Measurements from ENCODE around the gene OR8A1.

OR8A1 gene

GRCh38 chr11:124595302-124595701, 25.5 kb downstream of the OR8A1 start:
- TF ChIP-seq, protein P1, sequence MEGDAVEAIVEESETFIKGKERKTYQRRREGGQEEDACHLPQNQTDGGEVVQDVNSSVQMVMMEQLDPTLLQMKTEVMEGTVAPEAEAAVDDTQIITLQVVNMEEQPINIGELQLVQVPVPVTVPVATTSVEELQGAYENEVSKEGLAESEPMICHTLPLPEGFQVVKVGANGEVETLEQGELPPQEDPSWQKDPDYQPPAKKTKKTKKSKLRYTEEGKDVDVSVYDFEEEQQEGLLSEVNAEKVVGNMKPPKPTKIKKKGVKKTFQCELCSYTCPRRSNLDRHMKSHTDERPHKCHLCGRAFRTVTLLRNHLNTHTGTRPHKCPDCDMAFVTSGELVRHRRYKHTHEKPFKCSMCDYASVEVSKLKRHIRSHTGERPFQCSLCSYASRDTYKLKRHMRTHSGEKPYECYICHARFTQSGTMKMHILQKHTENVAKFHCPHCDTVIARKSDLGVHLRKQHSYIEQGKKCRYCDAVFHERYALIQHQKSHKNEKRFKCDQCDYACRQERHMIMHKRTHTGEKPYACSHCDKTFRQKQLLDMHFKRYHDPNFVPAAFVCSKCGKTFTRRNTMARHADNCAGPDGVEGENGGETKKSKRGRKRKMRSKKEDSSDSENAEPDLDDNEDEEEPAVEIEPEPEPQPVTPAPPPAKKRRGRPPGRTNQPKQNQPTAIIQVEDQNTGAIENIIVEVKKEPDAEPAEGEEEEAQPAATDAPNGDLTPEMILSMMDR (IDR thresholded peaks at IDR 0.05) = no peak

DNA sequence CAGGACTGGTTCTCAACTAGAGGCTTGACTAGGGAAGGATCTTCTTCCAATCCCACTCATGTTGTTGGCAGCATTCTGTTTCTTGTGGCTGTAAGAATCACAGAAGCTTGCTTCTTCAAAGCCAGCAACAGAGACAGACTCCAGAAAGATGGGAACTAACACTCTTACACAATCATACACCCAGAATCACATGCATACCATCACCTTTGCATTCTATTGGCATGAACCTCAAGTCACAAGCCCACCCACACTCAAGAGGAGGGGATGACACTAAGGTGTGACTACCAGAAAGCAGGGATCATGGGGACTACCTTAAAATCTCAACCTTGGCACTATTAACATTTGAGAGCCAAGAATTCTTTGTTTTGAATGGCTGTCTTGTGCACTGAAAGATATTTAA, 27.8 kb downstream of the OR8A1 start:
- TF ChIP-seq, protein P1 (IDR thresholded peaks at IDR 0.05) = no peak

DNA sequence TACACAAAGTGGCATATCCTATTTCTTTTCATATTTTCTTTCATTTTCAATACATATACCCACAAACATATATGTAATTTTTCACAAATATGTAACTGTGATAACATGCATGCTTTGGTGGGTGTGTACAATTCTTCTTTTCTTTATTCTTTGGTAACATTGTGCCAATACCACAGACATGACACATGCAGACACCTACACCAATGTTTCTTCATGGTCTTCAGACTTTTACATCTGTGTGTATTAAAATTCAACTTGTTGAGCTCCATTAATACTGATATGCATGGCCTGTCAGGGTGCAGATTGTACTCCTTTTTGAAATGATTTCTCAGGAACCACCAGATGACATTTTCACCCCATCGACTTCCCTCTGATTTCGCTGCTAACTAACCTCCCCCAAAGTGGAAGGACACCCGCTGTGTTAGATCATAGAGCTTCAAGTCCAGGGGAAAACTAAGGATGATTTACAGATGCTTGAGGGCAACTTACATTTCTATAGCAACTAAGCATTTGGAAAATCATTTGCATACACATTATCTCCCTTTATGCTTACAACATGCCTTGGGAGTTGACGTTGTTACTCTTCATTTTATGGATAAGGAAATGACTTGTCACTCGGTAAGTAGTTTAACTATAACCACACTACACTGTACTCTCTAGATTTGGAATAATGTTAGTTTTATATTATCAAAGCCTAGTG, 31.0 kb downstream of the OR8A1 start:
- TF ChIP-seq, protein P1 (IDR thresholded peaks at IDR 0.05) = no peak

- TF ChIP-seq, protein P1 (IDR thresholded peaks at IDR 0.05) = no peak
Observed at GRCh38 chr11:124602193-124602592, 32.4 kb downstream of the OR8A1 start.

GRCh38 chr11:124605719-124606118, 35.9 kb downstream of the OR8A1 start:
- TF ChIP-seq, protein P1 (IDR thresholded peaks at IDR 0.05) = no peak

DNA sequence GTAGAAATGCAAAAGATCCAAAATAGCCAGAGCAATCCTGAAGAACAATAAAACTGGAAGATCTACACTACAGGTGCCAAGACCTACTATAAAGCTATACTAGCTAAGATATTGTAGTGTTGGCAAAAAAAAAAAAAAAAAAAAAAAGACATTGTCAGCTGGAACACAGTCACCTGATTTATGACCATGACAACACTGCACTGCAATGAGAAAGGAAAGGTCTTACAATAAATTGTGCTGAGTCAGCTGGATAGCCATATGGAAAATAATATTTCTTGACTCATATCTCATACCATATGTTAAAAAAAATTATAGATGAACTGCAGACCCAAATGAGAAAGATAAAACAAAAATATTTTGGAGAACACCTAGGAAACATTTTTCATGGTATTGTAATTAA, 38.4 kb downstream of the OR8A1 start:
- TF ChIP-seq, protein P1 (IDR thresholded peaks at IDR 0.05) = no peak

DNA sequence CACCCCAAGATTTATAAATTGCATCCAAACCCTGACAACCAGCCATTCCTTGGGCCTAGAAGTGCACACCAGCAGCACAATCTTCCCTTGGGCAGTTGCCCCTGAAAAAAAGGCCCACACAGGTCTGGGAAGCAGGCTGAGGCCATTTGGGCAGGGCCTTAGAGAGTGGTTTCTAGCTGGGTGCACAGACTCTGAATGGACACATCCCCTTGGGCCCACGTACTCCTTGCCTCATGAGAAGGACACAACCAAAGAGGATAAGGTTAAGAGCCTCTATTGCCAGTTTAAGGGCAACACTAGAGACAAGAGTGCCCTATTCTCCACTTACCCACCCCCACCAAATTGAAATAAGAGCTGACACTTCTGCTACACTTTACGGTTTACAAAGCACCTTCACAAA, 40.5 kb downstream of the OR8A1 start:
- TF ChIP-seq, protein P1 (IDR thresholded peaks at IDR 0.05) = no peak

GRCh38 chr11:124611064-124611463, 41.3 kb downstream of the OR8A1 start, which contains the start of gene PANX3:
Gene PANX3 (plus strand): TSS chr11:124611428. CDS start chr11:124611557, 129 bp downstream.
- TF ChIP-seq, protein P1 (IDR thresholded peaks at IDR 0.05) = no peak

Data from LNCAP (cell line).